Ascending aorta (tissue), 2 donors: Measurements from ENCODE around the gene PTP4A2. TPM values are rescaled to one million over a fixed set of nuclear protein-coding genes. Genes with fewer than 3 reads are reported as not detected.
"Not testable (repeated sequence)": the region's sequence is repeated elsewhere in the genome, so short reads cannot be mapped to it uniquely, and the experiment has no call there.

Source experiments
- DNase-seq, 2 donors: peaks; one replicate each; pipeline ENCODE4 v3.0.0-alpha.2; 2019; ENCODE audit warnings: low spot score in 2 of 2
- H3K27ac ChIP-seq, 2 donors: fragments of 200-600 bp; sonication (generic); one replicate each; pipeline ENCODE4 v1.5.1; 2016 to 2017; ENCODE audit warnings: mild to moderate bottlenecking in 1 of 2
- H3K27me3 ChIP-seq: fragments of 200-600 bp; sonication (generic); one replicate; pipeline ENCODE4 v1.5.1; 2017
- H3K36me3 ChIP-seq, 2 donors: fragments of 200-600 bp; sonication (generic); one replicate each; pipeline ENCODE4 v1.5.1; 2016
- H3K4me1 ChIP-seq, 2 donors: fragments of 200-600 bp; sonication (generic); one replicate each; pipeline ENCODE4 v1.5.1; 2016 to 2017; ENCODE audit warnings: mild to moderate bottlenecking in 1 of 2
- H3K4me3 ChIP-seq, 2 donors: fragments of 200-600 bp; sonication (generic); one replicate each; pipeline ENCODE4 v1.5.1; 2016 to 2017; ENCODE audit warnings: mild to moderate bottlenecking in 1 of 2
- H3K9me3 ChIP-seq, 2 donors: fragments of 200-600 bp; sonication (generic); one replicate each; pipeline ENCODE4 v1.5.1; 2016
- intact Hi-C: fragments of 100-400 bp; cut with DNase I; formaldehyde crosslinking; loops from one replicate; pipeline ENCODE4 v1.15.1; 2023
- total RNA-seq: library from RNA; depleted of rRNA; stranded (reverse); fragments of >200 nt; gene quantifications from one replicate; pipeline ENCODE4 v1.1.0, GENCODE V29; 2016
- TF ChIP-seq, protein P1 (sequence below), 3 experiments: fragments of 200-600 bp in 2 of 3; fragments of 450-650 bp in 1 of 3; sonication (generic) in 2 of 3; IDR thresholded peaks; one replicate each; pipeline ENCODE4 v1.5.1; 2016 to 2019; ENCODE audit warnings: antibody characterized with exemption in 3 of 3, mild to moderate bottlenecking in 1 of 3, moderate library complexity in 1 of 3

The PTP4A2 gene
- total RNA-seq, 1 donor from 2014 or later, result 174 TPM

DNA sequence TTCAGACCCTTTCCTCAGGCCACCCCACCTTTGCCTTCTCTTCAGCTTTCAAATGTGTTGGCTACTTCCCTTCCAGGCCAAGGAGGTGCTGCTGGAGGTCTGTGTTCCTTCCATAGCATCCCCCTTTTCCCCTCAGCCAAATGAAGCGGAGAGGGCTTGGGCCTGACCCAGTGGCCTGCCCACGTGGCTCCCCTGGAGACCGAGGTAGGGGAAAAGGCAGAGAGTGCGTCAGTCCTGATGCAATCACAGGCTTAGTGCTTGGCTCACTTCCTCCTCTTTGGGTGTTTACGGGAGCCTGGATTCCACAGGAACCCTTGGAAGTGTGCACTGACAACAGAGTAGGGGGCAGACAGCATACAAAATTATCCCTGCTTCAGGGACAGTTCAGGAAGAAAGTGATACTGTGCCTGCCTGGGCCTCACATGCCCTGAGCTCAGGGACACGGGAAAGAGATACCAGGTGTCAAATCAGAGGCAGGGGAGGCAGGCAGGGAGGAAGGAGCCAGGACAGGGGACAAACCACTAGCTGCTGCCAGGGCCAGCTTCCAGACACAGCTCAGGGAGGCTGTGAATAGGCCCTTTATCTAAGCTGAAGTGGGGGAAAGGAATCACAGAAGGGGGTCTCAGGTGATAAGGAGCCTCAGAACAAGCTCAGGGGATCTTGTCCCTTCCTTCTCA, 16.6 kb upstream of the PTP4A2 start:
- Histone ChIP-seq H3K9me3 (no peaks in the 10 kb centered on the region), H3K27me3 (no peaks in the 10 kb centered on the region), H3K36me3 (no peaks in the 10 kb centered on the region), H3K27ac (peak overlapping the region; percentile 85 to 90), H3K4me1 (peaks cover 23 to 34% of the 10 kb centered on the region in 2 donors), H3K4me3 (peak overlapping the region in 1 of 2 donors; percentile 9)
- DNase-seq, result peak; percentile 80 to 96
- TF ChIP-seq, protein P1, sequence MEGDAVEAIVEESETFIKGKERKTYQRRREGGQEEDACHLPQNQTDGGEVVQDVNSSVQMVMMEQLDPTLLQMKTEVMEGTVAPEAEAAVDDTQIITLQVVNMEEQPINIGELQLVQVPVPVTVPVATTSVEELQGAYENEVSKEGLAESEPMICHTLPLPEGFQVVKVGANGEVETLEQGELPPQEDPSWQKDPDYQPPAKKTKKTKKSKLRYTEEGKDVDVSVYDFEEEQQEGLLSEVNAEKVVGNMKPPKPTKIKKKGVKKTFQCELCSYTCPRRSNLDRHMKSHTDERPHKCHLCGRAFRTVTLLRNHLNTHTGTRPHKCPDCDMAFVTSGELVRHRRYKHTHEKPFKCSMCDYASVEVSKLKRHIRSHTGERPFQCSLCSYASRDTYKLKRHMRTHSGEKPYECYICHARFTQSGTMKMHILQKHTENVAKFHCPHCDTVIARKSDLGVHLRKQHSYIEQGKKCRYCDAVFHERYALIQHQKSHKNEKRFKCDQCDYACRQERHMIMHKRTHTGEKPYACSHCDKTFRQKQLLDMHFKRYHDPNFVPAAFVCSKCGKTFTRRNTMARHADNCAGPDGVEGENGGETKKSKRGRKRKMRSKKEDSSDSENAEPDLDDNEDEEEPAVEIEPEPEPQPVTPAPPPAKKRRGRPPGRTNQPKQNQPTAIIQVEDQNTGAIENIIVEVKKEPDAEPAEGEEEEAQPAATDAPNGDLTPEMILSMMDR (IDR thresholded peaks at IDR 0.05), result no peak
- intact Hi-C loops, result loop anchor here (1.0 to 10.0 kb wide), 3 partner anchors 10 to 1390 kb away; no protein-coding TSS in a partner anchor

DNA sequence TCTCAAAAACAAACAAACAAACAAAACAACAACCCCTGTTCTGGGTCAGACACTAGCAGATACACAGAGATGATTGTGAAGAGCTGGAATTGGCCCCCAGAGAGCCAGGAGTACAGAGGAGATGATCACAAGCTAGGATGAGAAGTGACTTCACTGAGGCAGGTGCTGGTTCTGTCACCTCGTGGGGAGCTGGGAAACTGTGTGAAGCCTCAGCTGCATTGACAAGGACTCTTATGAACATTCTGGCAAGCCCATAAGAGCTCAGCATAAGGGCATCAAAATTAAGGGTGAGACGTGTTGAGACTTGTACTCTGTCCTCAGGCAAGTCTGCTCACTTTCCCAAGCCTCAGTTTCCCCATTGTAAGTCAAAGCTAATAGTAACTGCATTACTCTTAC, 14.7 kb upstream of the PTP4A2 start:
- Histone ChIP-seq H3K9me3 (no peaks in the 10 kb centered on the region), H3K4me3 (no peak overlapping the region), H3K4me1 (peaks cover 23 to 34% of the 10 kb centered on the region in 2 donors), H3K27ac (no peak overlapping the region), H3K36me3 (no peaks in the 10 kb centered on the region), H3K27me3 (no peaks in the 10 kb centered on the region)
- DNase-seq, result peak in 1 of 2 donors; percentile 55
- intact Hi-C loops, result loop anchor here (10.0 kb wide), 1 partner anchor 1392 kb away; no protein-coding TSS in a partner anchor
- TF ChIP-seq, protein P1 (IDR thresholded peaks at IDR 0.05), result no peak

DNA sequence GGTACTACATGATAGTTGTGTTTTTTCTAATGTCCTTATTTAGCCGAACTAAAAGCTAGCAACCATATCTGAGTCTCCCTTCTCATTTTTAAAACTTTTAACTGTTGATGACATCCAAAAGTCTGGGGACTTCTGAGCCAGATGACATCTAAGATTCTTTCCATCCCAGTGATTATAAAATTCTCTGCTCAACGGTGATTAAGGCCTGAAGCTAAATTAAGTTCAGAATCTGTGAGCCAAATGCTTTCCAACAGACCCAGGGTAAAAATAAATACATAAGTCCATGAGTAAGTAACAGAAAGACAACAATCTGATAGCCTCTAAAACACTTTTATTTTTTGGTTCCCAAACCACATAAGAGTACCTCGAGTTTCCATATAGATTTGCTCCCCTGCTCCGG, 13.1 kb upstream of the PTP4A2 start:
- Histone ChIP-seq H3K4me1 (peaks cover 20 to 29% of the 10 kb centered on the region in 2 donors), H3K9me3 (no peaks in the 10 kb centered on the region), H3K4me3 (no peak overlapping the region), H3K27me3 (no peaks in the 10 kb centered on the region), H3K27ac (peak overlapping the region; percentile 40 to 52), H3K36me3 (no peaks in the 10 kb centered on the region)
- intact Hi-C loops, result loop anchor here (10.0 kb wide), 1 partner anchor 1394 kb away; no protein-coding TSS in a partner anchor
- DNase-seq, result no peak
- TF ChIP-seq, protein P1 (IDR thresholded peaks at IDR 0.05), result no peak

DNA sequence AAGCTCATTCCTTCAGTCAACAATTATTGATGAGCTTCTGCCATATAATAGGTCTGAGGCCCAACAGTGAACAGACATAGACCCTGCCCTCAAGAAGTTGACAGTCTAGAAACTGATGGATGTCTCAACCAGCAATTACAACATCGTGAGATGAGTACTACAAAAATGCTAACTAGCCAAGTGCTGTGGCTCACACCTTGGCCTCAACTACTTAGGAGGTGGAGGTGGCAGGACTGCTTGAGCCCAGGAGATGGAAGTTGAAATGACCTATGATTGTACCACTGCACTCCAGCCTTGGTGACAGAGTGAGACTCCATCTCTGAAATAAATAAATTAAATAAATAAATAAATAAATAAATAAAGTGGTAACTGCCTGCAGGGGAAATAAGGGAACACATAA, 11.7 kb upstream of the PTP4A2 start:
- Histone ChIP-seq H3K36me3 (no peaks in the 10 kb centered on the region), H3K9me3 (no peaks in the 10 kb centered on the region), H3K4me3 (no peak overlapping the region), H3K27ac (no peak overlapping the region), H3K4me1 (peaks cover 9 to 23% of the 10 kb centered on the region in 2 donors), H3K27me3 (no peaks in the 10 kb centered on the region)
- intact Hi-C loops, result loop anchor here (10.0 kb wide), 2 partner anchors 365 to 1395 kb away; no protein-coding TSS in a partner anchor
- TF ChIP-seq, protein P1 (IDR thresholded peaks at IDR 0.05), result no peak
- DNase-seq, result no peak

DNA sequence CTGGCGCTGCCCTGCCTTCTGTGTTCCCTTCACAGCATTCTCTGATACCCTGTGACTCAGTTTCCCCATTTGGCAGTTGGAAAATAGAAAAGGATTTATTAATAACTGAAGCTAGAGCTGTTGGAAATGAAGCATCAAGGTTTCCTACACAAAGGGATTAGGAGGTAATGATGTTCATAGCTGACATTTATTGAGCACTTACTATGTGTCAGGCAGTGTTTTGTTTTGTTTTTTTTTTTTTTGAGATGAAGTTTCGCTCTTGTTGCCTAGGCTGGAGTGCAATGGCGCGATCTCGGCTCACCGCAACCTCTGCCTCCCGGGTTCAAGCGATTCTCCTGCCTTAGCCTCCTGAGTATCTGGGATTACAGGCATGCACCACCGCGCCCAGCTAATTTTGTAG, 7.5 kb upstream of the PTP4A2 start:
- H3K36me3 ChIP-seq, H3K27me3 ChIP-seq, DNase-seq, H3K9me3 ChIP-seq, H3K4me3 ChIP-seq: not testable (repeated sequence)
- Histone ChIP-seq H3K27ac (peak overlapping the region; percentile 93 to 95), H3K4me1 (peaks cover 4 to 12% of the 10 kb centered on the region in 2 donors)
- intact Hi-C loops, result loop anchor here (10.0 kb wide), 1 partner anchor 361 kb away; no protein-coding TSS in a partner anchor
